ENCODE measurements around the gene EFNA2. TPM values are rescaled to one million over a fixed set of nuclear protein-coding genes. Genes with fewer than 3 reads are reported as not detected.

EFNA2 gene
- 13.1 to 15.0 TPM (median 14.0 TPM) in 3 replicates for total RNA-seq

- peak within 1 kb of the TSS; percentile 19 for H3K27ac Mint-ChIP-seq
- DNase-seq (ENCODE audit: low spot score in 2 of 2, unreplicated experiment in 2 of 2): no peak
- H3K4me1 Mint-ChIP-seq: peaks cover 7% of the 10 kb centered on the region
- H3K27me3 Mint-ChIP-seq (ENCODE audit: low read depth): peaks cover 14% of the 10 kb centered on the region
- no peak for TF ChIP-seq CTCF (IDR thresholded peaks at IDR 0.05; ENCODE audit: unreplicated experiment)
- peak within 1 kb of the TSS; percentile 77 for H3K4me3 Mint-ChIP-seq
- H3K9me3 Mint-ChIP-seq: no peaks in the 10 kb centered on the region
- no peaks in the 10 kb centered on the region for H3K36me3 Mint-ChIP-seq
Observed at GRCh38 chr19:1285737-1286360, at the start of gene EFNA2. TSS of gene EFNA2 (plus strand) at chr19:1285873. CDS start at chr19:1286169, 296 bp downstream.

- no peak for TF ChIP-seq CTCF (IDR thresholded peaks at IDR 0.05; ENCODE audit: unreplicated experiment)
- peaks cover 32% of the 10 kb centered on the region for H3K4me1 Mint-ChIP-seq
- H3K4me3 Mint-ChIP-seq: peak overlapping the region; percentile 56
- no peaks in the 10 kb centered on the region for H3K27me3 Mint-ChIP-seq (ENCODE audit: low read depth)
- H3K9me3 Mint-ChIP-seq: no peaks in the 10 kb centered on the region
- H3K36me3 Mint-ChIP-seq: no peaks in the 10 kb centered on the region
- no peak for DNase-seq (ENCODE audit: low spot score in 2 of 2, unreplicated experiment in 2 of 2)
- no peak overlapping the region for H3K27ac Mint-ChIP-seq
Observed at GRCh38 chr19:1236576-1236975, 49.1 kb upstream of the EFNA2 start.

GRCh38 chr19:1237027-1237659 is 48.5 kb upstream of the EFNA2 start:
- no peak for TF ChIP-seq CTCF (IDR thresholded peaks at IDR 0.05; ENCODE audit: unreplicated experiment)
- Mint-ChIP-seq H3K27me3 (ENCODE audit: low read depth) (no peaks in the 10 kb centered on the region), H3K9me3 (no peaks in the 10 kb centered on the region), H3K4me3 (peak overlapping the region; percentile 58), H3K27ac (no peak overlapping the region), H3K4me1 (peaks cover 27% of the 10 kb centered on the region), H3K36me3 (no peaks in the 10 kb centered on the region)
- DNase-seq (ENCODE audit: low spot score in 2 of 2, unreplicated experiment in 2 of 2): no peak

GRCh38 chr19:1237754-1238368 is 47.8 kb upstream of the EFNA2 start, which contains the start of gene CBARP:
TSS of gene CBARP (minus strand) at chr19:1238005. CDS start at chr19:1236100, 1,905 bp downstream.
- Mint-ChIP-seq H3K27ac (peak within 1 kb of the TSS; percentile 80), H3K36me3 (no peaks in the 10 kb centered on the region), H3K4me3 (peak within 1 kb of the TSS; percentile 72), H3K4me1 (peaks cover 23% of the 10 kb centered on the region), H3K9me3 (no peaks in the 10 kb centered on the region), H3K27me3 (ENCODE audit: low read depth) (no peaks in the 10 kb centered on the region)
- TF ChIP-seq CTCF (IDR thresholded peaks at IDR 0.05; ENCODE audit: unreplicated experiment): no peak
- no peak for DNase-seq (ENCODE audit: low spot score in 2 of 2, unreplicated experiment in 2 of 2)

- Mint-ChIP-seq H3K4me3 (peak overlapping the region; percentile 72), H3K27ac (peak overlapping the region; percentile 80), H3K36me3 (no peaks in the 10 kb centered on the region)
Observed at GRCh38 chr19:1238369-1239303, 47.0 kb upstream of the EFNA2 start.

More at GRCh38 chr19:1238369-1239303, 47.0 kb upstream of the EFNA2 start:
- H3K4me1 Mint-ChIP-seq: peaks cover 20% of the 10 kb centered on the region
- H3K9me3 Mint-ChIP-seq: no peaks in the 10 kb centered on the region
- no peak for TF ChIP-seq CTCF (IDR thresholded peaks at IDR 0.05; ENCODE audit: unreplicated experiment)
- no peaks in the 10 kb centered on the region for H3K27me3 Mint-ChIP-seq (ENCODE audit: low read depth)
- no peak for DNase-seq (ENCODE audit: low spot score in 2 of 2, unreplicated experiment in 2 of 2)

Data from mesothelial cell of epicardium (in vitro differentiated cells).